Neural progenitor cell (in vitro differentiated cells): ENCODE results near the gene GDPGP1.

Experiments used
- CTCF ChIP-seq: fragments of 200-600 bp; sonication (generic); IDR thresholded peaks from 2 replicates; pipeline ENCODE4 v1.5.1; 2017; ENCODE audit warnings: antibody characterized with exemption, mild to moderate bottlenecking
- EZH2 ChIP-seq: fragments of 200-600 bp; sonication (generic); IDR thresholded peaks from 2 replicates; pipeline ENCODE4 v1.6.1; 2017; ENCODE audit warnings: antibody characterized with exemption, mild to moderate bottlenecking, moderate library complexity
- EZH2phosphoT487 ChIP-seq: fragments of 200-600 bp; sonication (generic); IDR thresholded peaks from 2 replicates; pipeline ENCODE4 v1.6.1; 2017; ENCODE audit warnings: antibody characterized with exemption

GRCh38 chr15:90184786-90185704 is 49.0 kb upstream of the GDPGP1 start:
- TF ChIP-seq CTCF (no peak), EZH2phosphoT487 (no peak), EZH2 (no peak)
